Midbrain (tissue), 1 donor: ENCODE measurements around the gene STARD10.

Experiments used
- DNase-seq: peaks from one replicate; lab custom pipeline; 2025; lab: John Stamatoyannopoulos, UW

STARD10 gene

GRCh38 chr11:72724851-72725723 is 68.8 kb downstream of the STARD10 start:
- peak; percentile 85 for DNase-seq

- DNase-seq = no peak
These were observed 69.8 kb downstream of the STARD10 start for GRCh38 chr11:72724021-72724551.

- no peak for DNase-seq
These were observed 70.3 kb downstream of the STARD10 start for GRCh38 chr11:72723508-72723907.

- peak; percentile 91 for DNase-seq
These were observed 71.6 kb downstream of the STARD10 start for GRCh38 chr11:72722050-72722748.

GRCh38 chr11:72721689-72722049 is 72.2 kb downstream of the STARD10 start:
- DNase-seq = no peak

GRCh38 chr11:72721276-72721675 is 72.6 kb downstream of the STARD10 start:
- DNase-seq = no peak

- DNase-seq = no peak
These were observed 73.1 kb downstream of the STARD10 start for GRCh38 chr11:72720784-72721183.

- DNase-seq = no peak
These were observed 73.8 kb downstream of the STARD10 start for GRCh38 chr11:72720047-72720446.

- no peak for DNase-seq
These were observed 74.3 kb downstream of the STARD10 start for GRCh38 chr11:72719551-72719950.

- no peak for DNase-seq
These were observed 74.7 kb downstream of the STARD10 start for GRCh38 chr11:72719144-72719543.

- DNase-seq = no peak
These were observed 75.7 kb downstream of the STARD10 start for GRCh38 chr11:72718101-72718501.

- DNase-seq = no peak
These were observed 76.9 kb downstream of the STARD10 start for GRCh38 chr11:72716788-72717435.

- no peak for DNase-seq
These were observed 77.6 kb downstream of the STARD10 start for GRCh38 chr11:72716290-72716689.

GRCh38 chr11:72712841-72713240 is 81.0 kb downstream of the STARD10 start:
- no peak for DNase-seq

- DNase-seq = peak; percentile 55
These were observed 81.6 kb downstream of the STARD10 start for GRCh38 chr11:72712168-72712751.

- no peak for DNase-seq
These were observed 82.7 kb downstream of the STARD10 start for GRCh38 chr11:72711141-72711540.

GRCh38 chr11:72710278-72710677 is 83.6 kb downstream of the STARD10 start:
- DNase-seq = no peak

- no peak for DNase-seq
These were observed 84.2 kb downstream of the STARD10 start for GRCh38 chr11:72709478-72710238.

GRCh38 chr11:72707032-72707431 is 86.8 kb downstream of the STARD10 start:
- no peak for DNase-seq

GRCh38 chr11:72706579-72706978 is 87.3 kb downstream of the STARD10 start:
- DNase-seq = no peak
